NCI-H2196 (cell line): ENCODE measurements around the gene OR12D1.
"Not testable (repeated sequence)": the region's sequence is repeated elsewhere in the genome, so short reads cannot be mapped to it uniquely, and the experiment has no call there.

Experiments used
- DNase-seq: peaks from one replicate; lab custom pipeline; 2025; ENCODE audit not compliant: unreplicated experiment; lab: John Stamatoyannopoulos, UW

The OR12D1 gene

DNA sequence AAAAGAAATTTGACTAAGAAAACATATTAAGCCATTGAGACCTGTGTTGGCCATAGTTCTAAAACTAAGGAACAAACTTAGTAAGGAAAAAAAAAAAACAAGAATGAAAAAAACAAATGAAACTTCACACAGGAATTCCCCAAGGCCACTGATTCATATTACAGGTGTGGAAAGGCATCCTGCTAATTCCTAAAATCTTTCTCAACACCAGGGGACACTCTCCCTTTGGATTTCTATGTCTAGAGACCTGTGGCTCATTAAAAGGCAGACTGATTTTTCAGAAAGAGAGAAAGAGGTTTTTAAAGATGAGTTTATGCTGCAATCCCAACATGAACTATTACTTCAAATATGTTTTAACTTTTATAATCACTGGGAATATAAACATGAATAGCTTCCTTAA, at the start of gene OR12D1:
Gene OR12D1, plus strand, starts transcription at position 341 of the 400 bp plus-strand sequence.
- DNase-seq: no peak

DNA sequence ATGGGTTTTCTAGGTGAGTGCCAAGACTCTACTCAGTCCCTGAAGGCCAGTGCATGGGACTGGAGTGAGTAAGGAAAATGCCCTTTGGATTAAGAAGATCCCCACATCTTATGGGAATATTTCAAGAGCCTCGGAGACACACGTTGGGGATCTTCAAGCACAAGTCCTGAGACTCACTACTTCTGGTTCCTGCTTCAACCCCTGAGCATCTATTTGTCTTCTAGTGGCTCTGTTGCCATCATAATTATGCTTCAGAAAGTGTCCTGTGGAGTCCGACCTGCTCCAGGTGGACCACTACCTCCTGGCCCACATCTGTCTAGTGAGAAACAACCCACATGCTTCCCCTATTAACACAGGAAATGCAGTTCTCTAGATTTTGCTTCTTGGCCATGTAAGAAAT, 46.0 kb upstream of the OR12D1 start, which contains the start of gene OR5V1:
Gene OR5V1, minus strand, starts transcription at position 101 of the 400 bp plus-strand sequence. CDS start 12,670 bp downstream, outside the sequence.
- DNase-seq: no peak

DNA sequence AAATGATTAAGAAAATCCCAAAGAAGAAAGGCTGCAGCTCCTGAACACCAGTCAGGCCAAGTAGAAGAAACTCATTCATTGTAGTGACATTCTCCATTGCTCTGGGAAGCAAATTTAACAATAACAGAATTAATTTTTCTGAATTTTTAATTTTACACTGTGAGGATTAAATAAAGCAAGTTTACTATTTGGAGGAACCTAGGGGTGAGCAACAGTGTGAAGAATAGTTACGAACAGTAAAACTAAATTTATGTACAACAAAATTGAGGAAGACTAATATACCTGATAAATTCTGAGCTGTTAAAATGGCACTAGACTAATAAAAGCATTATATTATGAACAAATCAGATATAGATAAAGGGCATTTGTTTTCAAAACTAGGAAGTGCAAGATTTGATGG, 39.5 kb upstream of the OR12D1 start, which contains the start of gene OR12D3:
Gene OR12D3, minus strand, starts transcription at position 101 of the 400 bp plus-strand sequence. Its CDS starts 4 bp downstream, at position 97.
- DNase-seq: no peak

DNA sequence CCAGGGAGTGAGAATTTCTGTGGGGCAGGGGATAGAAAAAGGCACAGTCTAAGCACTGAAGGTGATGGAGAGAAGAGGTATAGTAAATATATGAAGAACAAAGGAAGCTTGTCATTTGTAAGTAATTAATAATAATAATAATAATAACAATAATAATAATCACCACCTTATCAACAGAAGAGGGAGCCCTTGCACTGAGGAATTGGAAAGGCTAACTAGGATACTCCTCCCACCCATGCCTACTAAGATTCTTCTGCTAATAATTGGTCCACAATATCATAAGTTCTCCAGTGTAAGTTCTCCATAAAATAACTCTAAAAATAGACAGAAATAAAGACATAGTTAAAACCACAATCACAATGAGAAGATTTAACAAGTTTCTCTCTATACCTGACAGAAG, 38.7 kb upstream of the OR12D1 start:
- DNase-seq: no peak

DNA sequence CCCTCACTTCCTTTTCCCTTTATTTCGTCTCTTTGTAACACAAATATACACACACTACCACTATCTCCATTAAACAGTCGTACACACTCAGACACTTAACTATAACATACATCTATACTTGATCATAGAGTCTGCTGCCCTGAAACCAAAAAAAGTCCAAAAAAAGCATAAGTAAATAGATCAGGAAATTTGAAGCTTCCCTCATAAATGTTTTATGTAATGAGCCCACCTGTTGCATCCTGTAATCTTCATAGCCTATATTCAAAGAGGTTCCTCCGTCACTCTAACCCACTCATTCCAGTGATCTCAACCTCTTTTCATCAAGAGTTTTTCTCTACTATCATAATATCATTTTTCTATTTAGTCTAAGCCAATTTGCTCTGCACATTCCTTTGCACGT, 26.2 kb upstream of the OR12D1 start:
- no peak for DNase-seq

DNA sequence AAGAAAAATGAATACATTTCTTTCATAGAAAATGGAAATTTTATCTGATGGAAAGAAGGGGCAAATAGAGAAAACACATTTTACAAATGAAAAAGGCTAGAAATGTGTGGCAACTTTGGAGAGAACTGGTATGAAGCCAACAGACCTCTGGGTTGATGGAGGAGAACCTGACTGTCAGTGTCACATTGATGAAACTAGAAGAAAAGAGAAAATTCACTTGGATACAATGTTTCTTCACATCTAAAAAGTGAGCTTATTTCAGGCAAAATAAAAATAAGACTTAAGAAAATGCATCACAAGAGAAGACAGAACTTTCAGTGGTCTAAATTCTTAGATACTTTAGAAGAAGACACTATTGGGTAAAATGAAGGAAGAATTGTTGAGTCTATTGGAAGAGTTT, 19.4 kb upstream of the OR12D1 start, which contains the start of gene OR12D2:
Gene OR12D2, plus strand, starts transcription at position 301 of the 400 bp plus-strand sequence. CDS start 1,069 bp downstream, outside the sequence.
- DNase-seq: no peak

DNA sequence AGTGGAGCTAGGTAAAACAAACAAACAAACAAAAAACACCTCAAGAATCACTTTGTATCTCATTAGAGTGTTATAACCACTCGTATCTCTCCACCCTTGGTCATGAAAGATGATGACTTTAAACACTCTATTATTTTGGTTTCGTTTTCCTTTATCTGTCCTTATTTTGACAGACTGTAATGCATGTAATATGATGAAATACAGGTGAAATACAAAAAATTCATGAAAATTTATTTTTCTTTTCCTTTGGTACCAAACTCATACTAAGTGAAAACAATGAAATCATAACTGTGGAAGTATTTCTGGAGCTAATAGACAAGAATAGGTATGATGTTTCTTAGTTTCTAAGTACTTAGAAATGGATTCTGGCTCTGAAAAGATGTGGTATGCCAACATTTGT, 15.2 kb upstream of the OR12D1 start:
- no peak for DNase-seq

DNA sequence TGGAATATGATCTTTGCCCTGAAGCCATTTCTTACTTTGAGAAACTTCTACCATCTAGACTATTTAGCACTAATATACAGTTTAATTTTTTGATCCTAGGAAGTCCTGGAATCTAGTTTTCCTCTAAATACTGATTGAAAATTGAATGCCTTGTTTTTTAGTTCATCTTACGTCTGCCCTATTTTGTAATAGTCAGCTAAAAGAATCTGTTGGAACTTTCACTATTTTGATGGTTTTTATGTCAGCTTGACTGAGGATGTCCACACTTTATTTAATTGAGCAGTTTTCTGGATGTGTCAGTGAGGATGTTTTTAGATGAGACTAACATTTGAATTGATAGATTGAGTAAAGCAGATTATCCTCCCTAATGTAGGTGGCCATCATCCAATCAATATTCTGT, 10.9 kb upstream of the OR12D1 start:
- no peak for DNase-seq

DNA sequence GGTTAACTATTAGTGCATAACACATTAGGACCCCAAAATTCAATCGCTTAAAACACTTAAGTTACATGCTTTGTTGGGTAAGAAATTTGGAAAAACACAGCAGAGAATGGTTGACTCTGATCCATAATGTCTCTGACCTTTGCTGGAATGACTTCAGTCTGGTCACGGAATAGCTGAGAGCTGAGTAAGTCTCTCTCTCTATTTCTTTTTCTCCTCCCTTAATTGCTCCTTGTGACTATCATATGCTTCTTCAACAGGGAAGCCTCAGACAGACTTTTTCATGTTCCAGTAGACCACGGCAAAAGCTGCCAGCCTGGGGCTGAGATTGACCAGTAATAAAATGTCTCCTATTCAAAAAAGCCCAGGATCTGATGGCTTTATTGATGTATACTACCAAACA, 4.8 kb downstream of the OR12D1 start:
- DNase-seq: no peak

DNA sequence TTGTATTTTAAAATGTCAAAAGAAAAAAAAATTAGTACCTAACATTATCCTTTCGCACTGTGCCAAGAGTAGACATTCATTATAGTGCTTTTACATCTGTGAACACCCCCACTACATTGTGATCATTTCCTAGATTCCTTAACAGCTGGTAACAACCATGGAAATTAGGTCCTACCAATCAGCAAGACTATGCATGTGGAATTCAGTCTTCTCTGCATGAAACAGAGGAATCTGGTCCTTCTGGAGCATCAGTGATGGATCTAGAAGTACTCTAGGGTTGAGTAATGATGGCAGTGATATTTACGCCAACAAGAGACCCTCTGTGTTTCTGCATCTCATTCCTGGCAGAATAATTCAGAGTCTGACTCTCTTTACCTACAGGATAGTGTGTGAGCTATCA, 9.4 kb downstream of the OR12D1 start:
- no peak for DNase-seq

DNA sequence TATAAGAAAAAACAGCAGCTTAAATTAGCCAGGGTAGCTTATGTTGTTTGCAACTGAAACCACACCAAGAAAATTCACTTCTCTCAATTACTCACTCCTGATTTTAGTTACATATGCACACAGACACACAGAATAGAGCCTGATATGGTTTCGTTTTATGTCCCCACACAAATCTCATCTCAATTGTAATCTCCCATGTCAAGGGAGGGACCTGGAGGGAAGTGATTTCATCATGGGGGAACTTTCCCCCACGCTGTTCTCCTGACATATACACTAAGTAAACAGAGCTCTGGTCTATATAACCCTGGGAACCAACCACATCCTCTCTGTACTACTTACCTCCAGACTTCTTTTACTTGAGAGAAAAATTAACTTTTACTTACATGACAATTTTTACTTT, 9.8 kb downstream of the OR12D1 start:
- DNase-seq: no peak

DNA sequence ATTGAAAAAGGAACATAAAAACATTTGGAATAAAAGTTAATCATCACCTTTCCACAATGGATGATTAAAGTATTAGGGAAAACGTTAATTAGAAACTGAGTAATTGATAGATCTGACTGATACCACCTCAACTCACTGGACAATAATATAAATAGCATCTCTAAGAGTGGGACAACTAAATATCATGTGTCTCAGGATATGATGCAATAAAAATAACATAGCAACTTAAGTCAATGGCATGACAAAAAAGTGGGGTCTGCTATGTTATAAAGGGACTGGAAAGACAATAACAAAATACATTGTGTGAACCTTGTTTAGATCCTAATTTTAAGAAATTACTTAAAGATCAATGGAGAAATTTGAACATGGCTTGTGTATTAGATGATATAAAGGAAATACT, 10.3 kb downstream of the OR12D1 start:
- DNase-seq: no peak

DNA sequence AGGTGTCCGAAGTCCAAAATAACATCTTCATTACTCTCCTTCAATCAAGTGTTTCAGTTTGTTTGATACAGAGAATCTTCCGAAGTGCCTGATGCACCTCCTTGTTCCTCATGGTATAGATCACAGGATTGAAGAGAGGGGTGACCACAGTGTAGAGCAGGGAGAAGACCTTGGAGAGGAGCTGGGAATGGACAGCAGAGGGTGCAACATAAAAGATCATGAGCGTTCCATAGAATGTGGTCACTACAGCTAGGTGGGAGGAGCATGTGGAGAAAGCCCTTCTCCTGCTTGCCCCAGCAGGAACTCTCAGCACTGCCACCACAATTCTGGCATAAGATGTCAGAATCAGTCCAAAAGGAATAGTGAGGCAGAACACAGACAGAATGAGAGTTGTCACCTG, 11.9 kb downstream of the OR12D1 start:
- no peak for DNase-seq

DNA sequence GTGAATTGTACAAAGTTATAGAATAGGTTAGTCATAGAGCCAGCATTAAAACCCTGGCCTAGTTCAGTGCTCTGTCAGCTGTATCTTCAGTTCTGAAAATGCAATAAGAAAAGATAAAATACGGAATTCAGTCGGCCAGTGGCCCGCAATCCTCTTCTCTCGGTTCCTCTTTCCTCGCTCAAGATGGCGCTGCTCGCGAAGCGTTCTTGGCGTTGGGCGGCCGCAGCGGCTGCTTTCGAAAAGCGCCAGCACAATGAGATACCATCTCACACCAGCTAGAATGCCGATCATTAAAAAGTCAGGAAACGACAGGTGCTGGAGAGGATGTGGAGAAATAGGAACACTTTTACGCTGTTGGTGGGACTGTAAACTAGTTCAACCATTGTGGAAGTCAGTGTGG, 22.0 kb downstream of the OR12D1 start:
- not testable (repeated sequence) for DNase-seq

DNA sequence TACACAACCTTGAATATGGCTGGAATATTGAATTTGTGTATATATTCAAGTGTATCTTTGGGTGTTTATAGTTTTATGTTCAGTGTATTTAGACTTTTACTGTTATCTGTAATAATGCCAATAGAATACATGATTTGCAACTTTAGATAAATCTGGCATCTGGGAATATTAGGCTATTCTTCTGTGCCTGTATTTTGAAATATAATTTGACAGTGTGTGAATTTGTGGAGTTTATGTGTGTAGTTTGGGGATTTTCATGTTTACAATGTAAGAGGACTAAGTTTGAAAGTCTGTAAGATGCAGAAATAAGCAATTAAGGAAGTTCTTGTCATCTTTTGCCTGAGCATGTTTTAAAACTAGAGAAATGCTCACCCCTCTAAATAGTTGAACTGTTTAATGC, 24.3 kb downstream of the OR12D1 start, which contains the start of gene OR10C1:
Gene OR10C1, plus strand, starts transcription at position 301 of the 400 bp plus-strand sequence. CDS start 710 bp downstream, outside the sequence.
- no peak for DNase-seq

DNA sequence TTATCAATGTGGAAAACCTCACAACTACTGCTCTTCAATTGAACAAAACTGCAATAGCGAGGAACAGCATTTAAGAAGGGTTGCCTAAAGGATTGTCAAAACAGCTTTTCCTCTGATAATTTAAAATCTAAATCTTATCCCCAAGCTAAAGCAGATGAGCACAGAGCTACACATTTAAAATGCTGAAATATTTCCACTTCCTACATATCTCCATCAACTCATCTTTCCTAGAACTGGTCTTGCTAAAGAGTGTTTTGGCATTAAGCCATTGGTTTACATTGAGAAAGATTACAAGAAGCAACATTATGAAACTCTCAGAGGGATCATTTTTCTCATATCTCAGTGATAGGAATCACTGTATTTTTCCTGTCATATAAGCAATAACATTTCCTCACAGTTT, 28.0 kb downstream of the OR12D1 start:
- no peak for DNase-seq

DNA sequence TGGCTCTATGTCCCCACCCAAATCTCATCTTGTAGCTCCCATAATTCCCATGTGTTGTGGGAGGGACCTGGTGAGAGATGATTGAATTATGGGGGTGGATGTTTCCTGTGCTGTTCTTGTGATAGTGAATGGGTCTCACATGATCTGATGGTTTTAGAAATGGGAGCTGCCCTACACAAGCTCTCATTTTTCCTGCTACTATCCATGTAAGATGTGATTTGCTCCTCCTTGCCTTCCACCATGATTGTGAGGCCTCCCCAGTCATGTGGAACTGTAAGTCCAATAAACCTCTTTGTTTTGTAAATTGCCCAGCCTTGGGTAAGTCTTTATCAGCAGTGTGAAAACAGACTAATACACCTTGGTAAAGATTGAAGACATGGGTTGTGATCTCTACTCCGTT, 29.3 kb downstream of the OR12D1 start:
- DNase-seq: not testable (repeated sequence)

DNA sequence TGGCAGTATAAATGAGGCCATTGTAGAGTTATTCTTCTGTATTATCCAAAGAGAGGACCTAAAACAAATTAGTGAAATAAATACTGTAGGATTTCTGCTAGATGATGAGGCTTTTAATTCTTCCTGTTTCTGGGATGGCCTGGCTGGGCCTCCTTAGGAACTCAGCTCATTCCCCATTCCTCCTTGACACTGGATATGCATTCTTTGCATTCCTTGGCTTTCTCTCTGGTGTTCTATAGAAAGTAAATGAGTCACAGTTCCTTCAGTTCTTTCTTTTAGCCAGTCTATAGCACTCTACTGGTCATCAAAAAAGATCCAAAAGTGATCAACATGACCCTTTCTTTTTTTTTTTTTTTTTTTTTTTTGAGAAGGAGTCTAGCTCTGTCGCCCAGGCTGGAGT, 32.9 kb downstream of the OR12D1 start:
- no peak for DNase-seq

DNA sequence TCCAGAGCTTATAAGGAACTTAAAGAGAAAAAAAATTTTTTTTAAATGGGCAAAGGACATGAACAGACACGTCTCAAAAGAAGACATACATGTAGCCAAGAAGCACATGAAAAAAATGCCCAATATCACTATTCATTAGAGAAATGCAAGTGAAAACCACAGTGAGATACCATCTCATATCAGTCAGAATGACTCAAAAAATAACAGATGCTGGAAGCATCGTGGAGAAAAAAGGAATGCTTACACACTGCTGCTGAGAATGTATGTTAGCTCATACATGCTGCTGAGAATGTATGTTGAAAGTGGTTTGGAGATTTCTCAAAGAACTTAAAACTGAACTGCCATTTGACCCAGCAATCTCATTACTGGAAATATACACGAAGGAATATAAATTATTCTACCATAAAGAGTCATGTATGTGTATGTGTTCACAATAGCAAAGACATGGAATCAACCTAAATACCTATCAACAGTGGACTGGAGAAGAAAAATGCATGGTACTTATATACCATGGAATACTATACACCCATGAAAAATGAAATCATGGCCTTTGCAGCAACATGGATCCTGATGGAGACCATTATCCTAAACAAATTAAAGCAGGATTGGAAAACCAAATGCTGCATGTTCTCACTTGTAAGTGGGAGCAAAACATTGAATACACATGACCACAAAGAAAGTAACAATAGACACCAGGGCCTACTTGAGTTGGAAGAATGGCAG, 36.9 kb downstream of the OR12D1 start:
- DNase-seq: no peak

DNA sequence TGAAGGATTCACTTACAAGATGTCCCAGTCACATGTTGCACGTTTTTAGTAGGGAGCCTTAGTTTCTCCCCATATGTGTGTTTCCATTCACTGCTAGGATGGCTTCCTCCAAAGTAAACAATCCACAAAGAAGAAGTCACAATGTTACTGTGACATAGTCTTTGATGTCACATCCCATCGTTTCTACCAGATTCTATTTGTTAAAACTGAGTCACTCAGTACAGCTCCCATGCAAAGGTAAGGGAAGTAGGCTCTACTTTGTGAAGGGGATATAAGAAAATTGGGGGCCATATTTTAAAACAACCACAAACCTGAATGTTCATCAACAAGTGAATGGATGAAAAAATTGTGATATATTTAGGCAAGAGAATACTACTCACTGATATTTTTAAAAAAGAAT, 42.2 kb downstream of the OR12D1 start, which contains the start of the genes OR11A1 and OR2H1:
Gene OR11A1, minus strand, starts transcription at position 101 of the 400 bp plus-strand sequence. CDS start 29,430 bp downstream, outside the sequence.
Gene OR2H1, plus strand, starts transcription at position 185 of the 400 bp plus-strand sequence. CDS start 4,615 bp downstream, outside the sequence.
- no peak for DNase-seq

DNA sequence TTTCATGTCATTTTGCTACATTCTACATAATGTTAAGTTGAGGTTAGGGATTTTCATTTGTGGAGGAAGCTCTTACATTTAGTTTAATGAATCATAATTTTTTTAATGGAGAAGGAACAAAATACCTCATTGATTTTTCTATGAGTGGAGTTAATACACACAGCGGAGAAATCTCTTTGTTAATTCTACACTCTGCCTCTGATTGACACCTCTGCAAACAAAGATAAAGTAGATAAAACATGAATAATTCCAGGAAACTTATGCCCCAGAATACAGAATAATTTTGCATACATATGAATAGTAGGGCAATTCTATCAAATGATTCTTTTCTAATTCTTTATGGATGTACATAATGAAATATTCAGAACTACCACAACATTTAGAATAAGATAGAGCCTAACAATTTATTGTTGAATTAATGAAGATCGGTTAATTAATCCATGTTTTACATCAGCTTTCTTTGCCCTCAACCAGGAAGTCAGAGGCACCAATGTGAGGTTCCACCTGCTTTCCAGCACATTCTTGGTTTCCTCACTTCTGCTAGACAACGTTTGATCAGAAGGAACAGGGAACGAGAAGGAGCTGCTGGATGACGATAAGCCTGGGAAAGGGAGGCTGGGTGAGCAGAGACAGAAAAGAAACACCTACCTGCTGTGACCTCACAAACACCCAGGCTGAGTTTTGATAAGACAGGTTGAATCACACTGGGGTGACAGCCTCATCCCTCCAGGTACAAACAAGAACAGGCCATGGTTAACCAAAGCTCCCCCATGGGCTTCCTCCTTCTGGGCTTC, 46.5 kb downstream of the OR12D1 start:
- no peak for DNase-seq

DNA sequence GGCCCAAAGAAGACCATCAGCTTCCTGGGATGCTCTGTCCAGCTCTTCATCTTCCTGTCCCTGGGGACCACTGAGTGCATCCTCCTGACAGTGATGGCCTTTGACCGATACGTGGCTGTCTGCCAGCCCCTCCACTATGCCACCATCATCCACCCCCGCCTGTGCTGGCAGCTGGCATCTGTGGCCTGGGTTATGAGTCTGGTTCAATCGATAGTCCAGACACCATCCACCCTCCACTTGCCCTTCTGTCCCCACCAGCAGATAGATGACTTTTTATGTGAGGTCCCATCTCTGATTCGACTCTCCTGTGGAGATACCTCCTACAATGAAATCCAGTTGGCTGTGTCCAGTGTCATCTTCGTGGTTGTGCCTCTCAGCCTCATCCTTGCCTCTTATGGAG, 47.3 kb downstream of the OR12D1 start:
- no peak for DNase-seq
